Renal cortex interstitium (tissue), 11 donors: ENCODE data around the gene AMOT. TPM values are rescaled to one million over a fixed set of nuclear protein-coding genes. Genes with fewer than 3 reads are reported as not detected.

ENCODE experiments used
- DNase-seq, 11 donors: peaks; one replicate each; pipeline ENCODE4 v3.0.0-alpha.2; 2013; ENCODE audit warnings: low read depth in 9 of 11, low spot score in 4 of 11; ENCODE audit errors: extremely low read depth in 1 of 11
- polyA plus RNA-seq, 3 donors: library from polyadenylated mRNA; unstranded; fragments of 120-200 nt; gene quantifications; one replicate each; pipeline ENCODE4 v1.2.1, GENCODE V29; 2013; ENCODE audit not compliant: insufficient read length in 3 of 3

Gene AMOT
- polyA plus RNA-seq, 3 donors, result 71.0 to 82.0 (median 75.5) TPM

- no peak for DNase-seq
Measured at GRCh38 chrX:112769034-112769433, 71.6 kb downstream of the AMOT start.

- DNase-seq, result no peak
Measured at GRCh38 chrX:112768563-112768962, 72.1 kb downstream of the AMOT start.

- DNase-seq, result no peak
Measured at GRCh38 chrX:112766774-112767173, 73.9 kb downstream of the AMOT start.

- DNase-seq, result no peak
Measured at GRCh38 chrX:112761242-112762207, 79.1 kb downstream of the AMOT start.

GRCh38 chrX:112760697-112761096, 79.9 kb downstream of the AMOT start:
- DNase-seq, result no peak

GRCh38 chrX:112759966-112760365, 80.7 kb downstream of the AMOT start:
- no peak for DNase-seq

- no peak for DNase-seq
Measured at GRCh38 chrX:112759512-112759911, 81.1 kb downstream of the AMOT start.

- no peak for DNase-seq
Measured at GRCh38 chrX:112757946-112758345, 82.7 kb downstream of the AMOT start.

- no peak for DNase-seq
Measured at GRCh38 chrX:112753116-112753515, 87.5 kb downstream of the AMOT start.

GRCh38 chrX:112751076-112751475, 89.6 kb downstream of the AMOT start:
- DNase-seq, result no peak

- no peak for DNase-seq
Measured at GRCh38 chrX:112746812-112747595, 93.6 kb downstream of the AMOT start.

GRCh38 chrX:112738347-112739033, 102.1 kb downstream of the AMOT start:
- no peak for DNase-seq

GRCh38 chrX:112736310-112736709, 104.3 kb downstream of the AMOT start:
- DNase-seq, result no peak

- DNase-seq, result no peak
Measured at GRCh38 chrX:112735147-112735546, 105.5 kb downstream of the AMOT start.

- peak in 2 of 11 donors; percentile 2 to 7 for DNase-seq
Measured at GRCh38 chrX:112734290-112734689, 106.3 kb downstream of the AMOT start.

GRCh38 chrX:112731793-112732192, 108.8 kb downstream of the AMOT start:
- no peak for DNase-seq
